H1 (cell line): ENCODE measurements around the gene WSCD1. TPM values are rescaled to one million over a fixed set of nuclear protein-coding genes. Genes with fewer than 3 reads are reported as not detected.
A peak's percentile ranks its signal among the peaks of the same experiment; 100 is the strongest.

Source experiments
- CTCF ChIA-PET: fragments of 300-600 bp; sonication (Branson Sonifier 250); formaldehyde crosslinking; loops from one replicate; lab custom pipeline; 2021; ENCODE audit not compliant: partially characterized antibody; lab: Charles Lee
- POLR2A ChIA-PET: fragments of 300-600 bp; sonication (Branson Sonifier 250); formaldehyde crosslinking; loops from one replicate; lab custom pipeline; 2021; ENCODE audit warnings: inconsistent platforms; ENCODE audit not compliant: partially characterized antibody; lab: Charles Lee
- DNase-seq, 2 experiments: peaks; one replicate each; pipeline versions ENCODE4 v3.0.0 to v3.0.0-alpha.2; 2010 to 2022; ENCODE audit warnings: low spot score in 2 of 2, low read depth in 1 of 2, mixed read lengths in 1 of 2
- FAIRE-seq: peaks from 2 replicates; lab custom pipeline; 2011; peaks lifted over from hg19 to GRCh38; lab: Jason Lieb, UNC
- H2AFZ ChIP-seq: 2 replicates; pipeline ENCODE4 v1.8.1; 2012; ENCODE audit warnings: low read length, inconsistent platforms
- H2AK5ac ChIP-seq: 2 replicates; pipeline ENCODE4 v1.6.1; 2013; ENCODE audit warnings: low read depth, low read length
- H2BK120ac ChIP-seq: replicated peaks from 2 replicates; pipeline ENCODE3; 2013; ENCODE audit warnings: low read depth, low read length, inconsistent platforms
- H2BK12ac ChIP-seq: 2 replicates; pipeline ENCODE4 v1.6.1; 2013; ENCODE audit warnings: low read depth, low read length
- H2BK15ac ChIP-seq: 2 replicates; pipeline ENCODE4 v1.6.1; 2013; ENCODE audit warnings: low read length
- H2BK20ac ChIP-seq: 2 replicates; pipeline ENCODE4 v1.6.1; 2013; ENCODE audit warnings: low read length
- H2BK5ac ChIP-seq: 2 replicates; pipeline ENCODE4 v1.6.1; 2013; ENCODE audit warnings: low read depth, low read length
- H3K14ac ChIP-seq: 2 replicates; pipeline ENCODE4 v1.6.1; 2013; ENCODE audit warnings: inconsistent platforms; ENCODE audit not compliant: insufficient read length
- H3K18ac ChIP-seq: 2 replicates; pipeline ENCODE4 v1.6.1; 2013; ENCODE audit warnings: low read length; ENCODE audit errors: extremely low read depth
- H3K23ac ChIP-seq: 2 replicates; pipeline ENCODE4 v1.6.1; 2013; ENCODE audit warnings: inconsistent platforms; ENCODE audit not compliant: insufficient read length
- H3K23me2 ChIP-seq: 2 replicates; pipeline ENCODE4 v1.6.1; 2013; ENCODE audit warnings: low read depth, low read length
- H3K27ac ChIP-seq: 2 replicates; pipeline ENCODE4 v1.6.1; 2011; ENCODE audit warnings: low read depth, low read length, inconsistent platforms
- H3K27me3 ChIP-seq, 4 experiments: replicated peaks in 1 of 4; 1 replicate in 1 of 4; 2 replicates in 3 of 4; pipeline versions ENCODE4 v1.6.1 to v1.8.1; 2011 to 2013; ENCODE audit warnings: low read length in 3 of 4, mild to moderate bottlenecking in 3 of 4, inconsistent platforms in 2 of 4, mixed read lengths in 2 of 4, moderate library complexity in 1 of 4; ENCODE audit not compliant: control insufficient read depth in 3 of 4, insufficient read depth in 3 of 4; ENCODE audit errors: extremely low read depth in 1 of 4
- H3K36me3 ChIP-seq, 4 experiments: 2 replicates each; pipeline versions ENCODE4 v1.6.1 to v1.8.1; 2011 to 2013; ENCODE audit warnings: mild to moderate bottlenecking in 4 of 4, low read length in 3 of 4, moderate library complexity in 2 of 4, control low read depth in 1 of 4, inconsistent platforms in 1 of 4; ENCODE audit not compliant: insufficient read depth in 4 of 4, control insufficient read depth in 2 of 4
- H3K4ac ChIP-seq: replicated peaks from 2 replicates; pipeline ENCODE3; 2013; ENCODE audit warnings: low read length, low read depth, mixed read lengths, inconsistent platforms; ENCODE audit not compliant: insufficient read length
- H3K4me1 ChIP-seq, 4 experiments: replicated peaks in 1 of 4; 1 replicate in 1 of 4; 2 replicates in 3 of 4; pipeline versions ENCODE4 v1.6.1 to v1.8.1; 2011 to 2013; ENCODE audit warnings: low read length in 3 of 4, inconsistent platforms in 2 of 4, mixed read lengths in 1 of 4; ENCODE audit not compliant: insufficient read depth in 4 of 4, control insufficient read depth in 3 of 4
- H3K4me2 ChIP-seq, 2 experiments: 2 replicates each; pipeline versions ENCODE4 v1.6.1 to v1.8.1; 2011 to 2013; ENCODE audit warnings: low read depth in 2 of 2, low read length in 2 of 2, control low read depth in 1 of 2, inconsistent platforms in 1 of 2, mild to moderate bottlenecking in 1 of 2; ENCODE audit not compliant: insufficient read depth in 1 of 2
- H3K4me3 ChIP-seq, 4 experiments: fragments of 200-600, 300-600 bp in 1 of 4; sonication (generic), shearing (Covaris generic), sonication (Bioruptor Twin) in 1 of 4; 2 replicates each; pipeline versions ENCODE4 v1.5.1 to v1.8.1; 2011 to 2016; ENCODE audit warnings: low read length in 4 of 4, low read depth in 3 of 4, control low read depth in 2 of 4, inconsistent platforms in 2 of 4, mild to moderate bottlenecking in 2 of 4, mixed read lengths in 1 of 4, moderate library complexity in 1 of 4; ENCODE audit not compliant: insufficient read depth in 2 of 4; ENCODE audit errors: extremely low read depth in 1 of 4
- H3K56ac ChIP-seq: replicated peaks from 2 replicates; pipeline ENCODE3; 2013; ENCODE audit warnings: low read depth, mild to moderate bottlenecking, mixed read lengths, low read length, inconsistent platforms; ENCODE audit not compliant: insufficient read length
- H3K79me1 ChIP-seq: 2 replicates; pipeline ENCODE4 v1.6.1; 2013; ENCODE audit warnings: low read depth, low read length, control low read depth
- H3K79me2 ChIP-seq, 2 experiments: 2 replicates each; pipeline versions ENCODE4 v1.6.1 to v1.8.1; 2012 to 2013; ENCODE audit warnings: low read length in 2 of 2, mild to moderate bottlenecking in 2 of 2, inconsistent platforms in 1 of 2; ENCODE audit not compliant: insufficient read depth in 2 of 2, control insufficient read depth in 1 of 2
- H3K9ac ChIP-seq, 4 experiments: replicated peaks in 1 of 4; 1 replicate in 1 of 4; 2 replicates in 3 of 4; pipeline versions ENCODE4 v1.6.1 to v1.8.1; 2011 to 2013; ENCODE audit warnings: low read depth in 3 of 4, low read length in 3 of 4, control low read depth in 2 of 4, mild to moderate bottlenecking in 2 of 4, moderate library complexity in 2 of 4, inconsistent platforms in 1 of 4; ENCODE audit errors: extremely low read depth in 1 of 4
- H3K9me3 ChIP-seq, 2 experiments: 2 replicates each; pipeline versions ENCODE4 v1.6.1 to v1.8.1; 2012 to 2013; ENCODE audit warnings: mild to moderate bottlenecking in 2 of 2, moderate library complexity in 2 of 2, control low read depth in 1 of 2, inconsistent platforms in 1 of 2, low read depth in 1 of 2, low read length in 1 of 2, mixed read lengths in 1 of 2; ENCODE audit not compliant: insufficient read depth in 2 of 2
- H4K20me1 ChIP-seq, 2 experiments: replicated peaks in 1 of 2; 2 replicates each; pipeline versions ENCODE3 to v1.8.1; 2011 to 2013; ENCODE audit warnings: inconsistent platforms in 2 of 2, low read length in 2 of 2, mild to moderate bottlenecking in 1 of 2; ENCODE audit not compliant: insufficient read depth in 2 of 2, control insufficient read depth in 1 of 2
- H4K5ac ChIP-seq: 2 replicates; pipeline ENCODE4 v1.6.1; 2013; ENCODE audit warnings: low read length, low read depth, mixed read lengths, inconsistent platforms; ENCODE audit not compliant: insufficient read length
- H4K8ac ChIP-seq: 2 replicates; pipeline ENCODE4 v1.8.0; 2013; ENCODE audit warnings: mild to moderate bottlenecking, moderate library complexity, low read length, inconsistent platforms; ENCODE audit not compliant: insufficient read depth; ENCODE audit errors: extremely low read depth
- H4K91ac ChIP-seq: replicated peaks from 2 replicates; pipeline ENCODE3; 2013; ENCODE audit warnings: low read length, mixed read lengths, inconsistent platforms; ENCODE audit not compliant: insufficient read length
- ASH2L ChIP-seq: fragments of 200-600, 300-600 bp; sonication (generic); IDR thresholded peaks from one replicate; pipeline ENCODE4 v1.7.1; 2017; ENCODE audit warnings: low read length
- BACH1 ChIP-seq: IDR thresholded peaks from 2 replicates; pipeline ENCODE4 v1.6.1; 2012; ENCODE audit warnings: low read length, improper control_type of control experiment
- BRCA1 ChIP-seq: IDR thresholded peaks from 2 replicates; pipeline ENCODE4 v1.6.1; 2012; ENCODE audit warnings: low read depth, low read length, improper control_type of control experiment
- CREB1 ChIP-seq: IDR thresholded peaks from 2 replicates; pipeline ENCODE4 v1.6.1; 2012; ENCODE audit warnings: inconsistent platforms
- EGR1 ChIP-seq: IDR thresholded peaks from 2 replicates; pipeline ENCODE4 v1.6.1; 2011; ENCODE audit warnings: low read depth, low read length, borderline replicate concordance
- EZH2 ChIP-seq: fragments of 200-600 bp; sonication (generic); IDR thresholded peaks from 2 replicates; pipeline ENCODE4 v1.7.1; 2012; ENCODE audit warnings: low read depth, mild to moderate bottlenecking, moderate library complexity, low read length, inconsistent platforms; ENCODE audit not compliant: severe bottlenecking
- KDM4A ChIP-seq: IDR thresholded peaks from one replicate; pipeline ENCODE4 v1.7.1; 2012; ENCODE audit warnings: low read depth, mild to moderate bottlenecking, moderate library complexity, low read length, inconsistent platforms; ENCODE audit not compliant: severe bottlenecking
- SP1 ChIP-seq: IDR thresholded peaks from 2 replicates; pipeline ENCODE4 v1.6.1; 2011; ENCODE audit warnings: low read depth, low read length
- SUZ12 ChIP-seq: fragments of 200-600 bp; sonication (generic); IDR thresholded peaks from 2 replicates; pipeline ENCODE4 v1.6.1; 2012; ENCODE audit warnings: mild to moderate bottlenecking, inconsistent platforms, low read length, moderate library complexity, mixed read lengths
- TEAD4 ChIP-seq: IDR thresholded peaks from 2 replicates; pipeline ENCODE4 v1.6.1; 2012; ENCODE audit warnings: low read depth, low read length, inconsistent platforms, mixed read lengths
- WGBS, 2 experiments: shearing (Covaris generic) in 1 of 2; methylation state at CpG; one replicate each; pipeline versions ENCODE4 v1.1.6 to v1.1.7; 2013 to 2015; ENCODE audit warnings: low lambda C conversion rate in 2 of 2, mixed read lengths in 2 of 2, inconsistent platforms in 1 of 2, low coverage in 1 of 2, missing lambda C conversion rate in 1 of 2; ENCODE audit not compliant: insufficient replicate concordance in 2 of 2, insufficient coverage in 1 of 2, insufficient read length in 1 of 2; ENCODE audit errors: extremely low coverage in 1 of 2, missing lambda C conversion rate in 1 of 2; 5-methylcytosine and 5-hydroxymethylcytosine counted together
- polyA plus RNA-seq, 7 experiments: library from polyadenylated mRNA; depleted of rRNA in 3 of 7; stranded (reverse) in 5 of 7; unstranded in 2 of 7; fragments of >200 nt in 5 of 7; fragments of 200-250 nt in 2 of 7; gene quantifications; 1 replicate in 5 of 7; 2 replicates in 1 of 7; 4 replicates in 1 of 7; pipeline versions ENCODE4 v1.2.1 to v1.2.3, GENCODE V29; 2011 to 2013; ENCODE audit warnings: missing spikeins in 2 of 7, mixed read lengths in 2 of 7
- total RNA-seq: library from RNA; stranded (reverse); fragmentation: NEBNext Ultra II Directional; extraction: Animal tissue kit (Norgen Biotek cat#: 25700); gene quantifications from 2 replicates; pipeline ENCODE4 v1.2.1, GENCODE V29; 2021
- TF ChIP-seq, protein P1 (sequence below): IDR thresholded peaks from 2 replicates; pipeline ENCODE4 v1.6.1; 2011; ENCODE audit warnings: low read depth, mild to moderate bottlenecking, low read length; ENCODE audit not compliant: insufficient read depth
- TF ChIP-seq, protein P2 (sequence below): IDR thresholded peaks from 2 replicates; pipeline ENCODE4 v1.6.1; 2012; ENCODE audit warnings: inconsistent platforms

WSCD1 gene
- total and polyA plus RNA-seq, 2 of the 8 experiments (the other 6 are each of a cell fraction or from before 2014, with no cell fraction given): 21.9 to 39.0 TPM

GRCh38 chr17:6163612-6164333 lies 93.6 kb downstream of the WSCD1 start:
- Histone ChIP-seq H3K79me2 (no peaks in the 10 kb centered on the region), H2AK5ac (peak overlapping the region; percentile 30; the same call in 1 of the 2 replicates), H2BK120ac (peak overlapping the region; percentile 16), H4K20me1 (no peaks in the 10 kb centered on the region), H3K36me3 (no peaks in the 10 kb centered on the region), H3K9me3 (no peaks in the 10 kb centered on the region), H3K27ac (no peak overlapping the region), H2BK20ac (peak overlapping the region; percentile 91), H4K5ac (no peak overlapping the region), H3K23ac (no peak overlapping the region), H4K8ac (no peak overlapping the region), H3K4me3 (no peak overlapping the region), H2BK15ac (peak overlapping the region; percentile 32; the same call in 1 of the 2 replicates), H3K14ac (no peak overlapping the region), H2BK12ac (peak overlapping the region; percentile 75; the same call in 1 of the 2 replicates), H3K56ac (no peak overlapping the region), H3K18ac (peak overlapping the region; percentile 17), H2BK5ac (0 out of 2 replicates have a peak overlapping the region, but pooled peaks have one; percentile 96), H3K79me1 (no peaks in the 10 kb centered on the region), H3K4ac (no peak overlapping the region), H3K4me2 (no peak overlapping the region), H3K23me2 (no peaks in the 10 kb centered on the region), H3K4me1 (peaks cover 9 to 25% (median 18%) of the 10 kb centered on the region in 4 experiments), H3K9ac (no peak overlapping the region), H4K91ac (peak overlapping the region; percentile 70), H2AFZ (no peak overlapping the region), H3K27me3 (no peaks in the 10 kb centered on the region; a peak in 1 of 7 replicates)
- CTCF ChIA-PET: interaction anchor here (0.6 kb wide), 1 partner anchor 461 kb away, joined by 3 read pairs; no protein-coding TSS in a partner anchor
- DNase-seq (no peak), FAIRE-seq (no peak)
- WGBS, 2 experiments: 89% methylated on average over 6 of the region's 6 CpGs; no CpG with 5 or more reads in 1 of the 2 experiments
- POLR2A ChIA-PET: no interaction called here
- TF ChIP-seq, protein P1, sequence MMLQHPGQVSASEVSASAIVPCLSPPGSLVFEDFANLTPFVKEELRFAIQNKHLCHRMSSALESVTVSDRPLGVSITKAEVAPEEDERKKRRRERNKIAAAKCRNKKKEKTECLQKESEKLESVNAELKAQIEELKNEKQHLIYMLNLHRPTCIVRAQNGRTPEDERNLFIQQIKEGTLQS: no peak
- TF ChIP-seq EZH2 (no peak), ASH2L (no peak), KDM4A (no peak), BACH1 (no peak), TEAD4 (no peak), EGR1 (no peak), SUZ12 (no peak), CREB1 (no peak), SP1 (no peak), BRCA1 (no peak)
- TF ChIP-seq, protein P2, sequence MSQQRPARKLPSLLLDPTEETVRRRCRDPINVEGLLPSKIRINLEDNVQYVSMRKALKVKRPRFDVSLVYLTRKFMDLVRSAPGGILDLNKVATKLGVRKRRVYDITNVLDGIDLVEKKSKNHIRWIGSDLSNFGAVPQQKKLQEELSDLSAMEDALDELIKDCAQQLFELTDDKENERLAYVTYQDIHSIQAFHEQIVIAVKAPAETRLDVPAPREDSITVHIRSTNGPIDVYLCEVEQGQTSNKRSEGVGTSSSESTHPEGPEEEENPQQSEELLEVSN: no peak
